Left ventricle myocardium inferior (tissue), 1 donor: ENCODE measurements around the gene GJA5. TPM values are rescaled to one million over a fixed set of nuclear protein-coding genes. Genes with fewer than 3 reads are reported as not detected.

ENCODE experiments used
- DNase-seq: peaks from one replicate; pipeline ENCODE4 v3.0.0-alpha.2; 2020
- H3K27ac ChIP-seq: fragments of 200-600 bp; replicated peaks from 2 replicates; pipeline ENCODE4 v1.8.0; 2021
- H3K27me3 ChIP-seq: fragments of 200-600 bp; 2 replicates; pipeline ENCODE4 v1.8.0; 2021; ENCODE audit warnings: low read depth
- H3K36me3 ChIP-seq: fragments of 200-600 bp; 2 replicates; pipeline ENCODE4 v1.8.0; 2021
- H3K4me1 ChIP-seq: fragments of 200-600 bp; 2 replicates; pipeline ENCODE4 v1.8.0; 2021
- H3K4me3 ChIP-seq: fragments of 200-600 bp; 2 replicates; pipeline ENCODE4 v1.8.0; 2021; ENCODE audit warnings: mild to moderate bottlenecking, moderate library complexity
- H3K9me3 ChIP-seq: fragments of 200-600 bp; replicated peaks from 2 replicates; pipeline ENCODE4 v1.8.0; 2021
- intact Hi-C: fragments of 100-400 bp; cut with micrococcal nuclease; formaldehyde crosslinking; loops from one replicate; pipeline ENCODE4 v1.11.0; 2022
- total RNA-seq: library from RNA; stranded (reverse); fragmentation: NEBNext Ultra II Directional; extraction: Animal tissue kit (Norgen Biotek cat#: 25700); gene quantifications from one replicate; pipeline ENCODE4 v1.2.1, GENCODE V29; 2021
- TF ChIP-seq, protein P1 (sequence below): fragments of 200-600 bp; IDR thresholded peaks from 2 replicates; pipeline ENCODE4 v1.8.0; 2021; ENCODE audit warnings: antibody characterized with exemption, mild to moderate bottlenecking, borderline replicate concordance
- donor health status: DM: no; HTN: yes; CAD: no; lungs with severe emphysema.

GJA5 gene
- total RNA-seq, 1 donor from 2014 or later, result 69.8 TPM

DNA sequence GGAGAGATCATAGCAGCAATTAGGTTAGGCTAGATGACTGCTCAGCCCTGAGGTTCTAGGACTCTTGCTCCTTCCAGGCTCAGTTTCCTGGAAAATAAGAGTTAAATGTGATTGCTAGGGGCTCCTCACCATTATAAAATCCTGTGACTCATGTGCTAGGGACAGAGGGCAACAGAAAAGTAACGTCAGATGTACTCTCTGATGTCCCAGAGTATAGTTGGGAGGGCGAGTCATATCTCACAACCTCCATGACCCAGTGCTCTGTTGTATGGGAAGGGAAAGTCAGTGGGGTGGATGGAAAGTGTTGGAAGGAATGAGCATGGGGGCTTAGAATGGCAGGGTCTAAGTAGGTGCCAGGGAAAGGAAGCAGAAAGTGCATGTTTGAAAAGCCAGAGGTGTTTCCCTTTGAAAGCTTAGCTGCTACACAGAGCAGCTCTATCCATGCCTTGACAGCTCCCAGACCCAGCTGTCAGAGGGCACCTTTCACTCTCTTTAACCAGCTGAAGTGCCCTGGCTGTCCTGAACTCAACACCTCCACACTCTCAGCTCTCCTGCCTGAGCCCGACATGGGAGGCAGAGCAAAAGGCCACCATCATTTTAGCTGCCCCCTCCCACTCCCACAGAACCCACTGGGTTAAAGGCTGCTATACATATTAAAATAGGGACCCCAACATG, 11.6 kb downstream of the GJA5 start:
- intact Hi-C loops, result no loop called here
- DNase-seq, result peak; percentile 37
- Histone ChIP-seq H3K36me3 (no peaks in the 10 kb centered on the region), H3K9me3 (no peaks in the 10 kb centered on the region), H3K27me3 (no peaks in the 10 kb centered on the region), H3K4me3 (no peak overlapping the region), H3K4me1 (peaks cover 31% of the 10 kb centered on the region), H3K27ac (peak overlapping the region; percentile 71)
- TF ChIP-seq, protein P1, sequence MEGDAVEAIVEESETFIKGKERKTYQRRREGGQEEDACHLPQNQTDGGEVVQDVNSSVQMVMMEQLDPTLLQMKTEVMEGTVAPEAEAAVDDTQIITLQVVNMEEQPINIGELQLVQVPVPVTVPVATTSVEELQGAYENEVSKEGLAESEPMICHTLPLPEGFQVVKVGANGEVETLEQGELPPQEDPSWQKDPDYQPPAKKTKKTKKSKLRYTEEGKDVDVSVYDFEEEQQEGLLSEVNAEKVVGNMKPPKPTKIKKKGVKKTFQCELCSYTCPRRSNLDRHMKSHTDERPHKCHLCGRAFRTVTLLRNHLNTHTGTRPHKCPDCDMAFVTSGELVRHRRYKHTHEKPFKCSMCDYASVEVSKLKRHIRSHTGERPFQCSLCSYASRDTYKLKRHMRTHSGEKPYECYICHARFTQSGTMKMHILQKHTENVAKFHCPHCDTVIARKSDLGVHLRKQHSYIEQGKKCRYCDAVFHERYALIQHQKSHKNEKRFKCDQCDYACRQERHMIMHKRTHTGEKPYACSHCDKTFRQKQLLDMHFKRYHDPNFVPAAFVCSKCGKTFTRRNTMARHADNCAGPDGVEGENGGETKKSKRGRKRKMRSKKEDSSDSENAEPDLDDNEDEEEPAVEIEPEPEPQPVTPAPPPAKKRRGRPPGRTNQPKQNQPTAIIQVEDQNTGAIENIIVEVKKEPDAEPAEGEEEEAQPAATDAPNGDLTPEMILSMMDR, result no peak

DNA sequence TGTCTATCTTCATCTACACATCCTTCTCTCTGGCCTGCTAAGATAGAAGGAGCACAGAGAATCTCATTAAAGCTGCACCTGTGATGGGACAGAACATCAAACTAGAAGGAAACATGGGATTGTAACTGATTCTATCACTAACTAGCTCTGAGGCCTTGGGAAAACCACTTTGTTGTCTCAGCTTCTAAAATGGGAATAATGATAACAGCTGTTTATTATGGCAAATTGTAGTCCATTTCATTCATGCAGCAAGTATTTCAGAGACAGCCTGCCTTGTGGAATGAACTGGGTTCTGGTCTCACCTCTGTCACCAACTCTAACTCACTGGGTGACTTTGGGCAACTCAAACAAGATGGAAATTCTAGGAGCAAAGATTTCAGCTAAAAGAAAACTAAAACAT, 12.4 kb downstream of the GJA5 start:
- Histone ChIP-seq H3K4me3 (no peak overlapping the region), H3K36me3 (no peaks in the 10 kb centered on the region), H3K9me3 (no peaks in the 10 kb centered on the region), H3K27ac (peak overlapping the region; percentile 71), H3K4me1 (peaks cover 28% of the 10 kb centered on the region), H3K27me3 (no peaks in the 10 kb centered on the region)
- TF ChIP-seq, protein P1, result no peak
- intact Hi-C loops, result no loop called here
- no peak for DNase-seq

DNA sequence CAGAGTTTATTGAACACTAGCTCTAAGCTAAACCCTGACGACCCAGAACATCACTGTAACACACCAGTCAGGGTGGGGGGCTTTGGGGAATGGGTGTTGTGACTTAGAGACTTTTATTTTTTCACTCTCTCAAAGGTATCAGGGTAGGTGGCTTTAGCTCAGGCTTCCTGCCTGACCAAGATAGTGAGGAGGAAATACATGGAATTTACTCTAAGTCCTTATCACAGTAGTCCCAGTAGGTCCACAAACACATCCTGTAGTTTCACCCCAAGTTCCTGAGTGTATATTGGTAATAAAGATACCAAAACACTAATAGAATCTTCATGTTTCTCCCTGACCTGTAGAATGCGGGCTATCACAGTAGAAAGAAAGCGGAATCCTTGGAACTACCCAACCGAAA, 15.1 kb downstream of the GJA5 start:
- TF ChIP-seq, protein P1, result no peak
- H3K27ac ChIP-seq, result no peak overlapping the region
- no peaks in the 10 kb centered on the region for H3K36me3 ChIP-seq
- intact Hi-C loops, result no loop called here
- no peaks in the 10 kb centered on the region for H3K27me3 ChIP-seq
- H3K4me1 ChIP-seq, result peaks cover 36% of the 10 kb centered on the region
- no peaks in the 10 kb centered on the region for H3K9me3 ChIP-seq
- no peak for DNase-seq
- no peak overlapping the region for H3K4me3 ChIP-seq

DNA sequence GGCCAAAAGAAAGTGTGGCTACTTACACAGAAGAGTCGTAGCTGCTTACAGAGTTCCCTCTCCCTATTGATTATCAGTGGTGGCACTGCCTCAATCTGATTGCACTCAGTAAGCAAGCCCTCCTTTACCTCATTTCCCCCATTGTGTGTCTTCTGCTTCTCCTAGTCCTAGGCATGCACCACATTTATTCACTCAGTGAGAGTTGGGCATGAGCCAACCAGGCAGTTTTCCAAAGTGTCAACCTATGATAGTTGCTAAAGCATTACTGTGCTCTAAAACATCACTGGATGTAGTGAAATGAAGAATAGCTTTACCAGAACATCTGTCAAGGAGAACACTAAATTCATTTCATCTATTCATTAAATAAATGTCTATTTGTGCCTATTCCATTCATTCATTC, 19.3 kb downstream of the GJA5 start:
- TF ChIP-seq, protein P1, result no peak
- peak overlapping the region; percentile 77 for H3K27ac ChIP-seq
- DNase-seq, result peak; percentile 43
- H3K4me3 ChIP-seq, result no peak overlapping the region
- no peaks in the 10 kb centered on the region for H3K27me3 ChIP-seq
- peaks cover 49% of the 10 kb centered on the region for H3K4me1 ChIP-seq
- no peaks in the 10 kb centered on the region for H3K36me3 ChIP-seq
- intact Hi-C loops, result no loop called here
- no peaks in the 10 kb centered on the region for H3K9me3 ChIP-seq

DNA sequence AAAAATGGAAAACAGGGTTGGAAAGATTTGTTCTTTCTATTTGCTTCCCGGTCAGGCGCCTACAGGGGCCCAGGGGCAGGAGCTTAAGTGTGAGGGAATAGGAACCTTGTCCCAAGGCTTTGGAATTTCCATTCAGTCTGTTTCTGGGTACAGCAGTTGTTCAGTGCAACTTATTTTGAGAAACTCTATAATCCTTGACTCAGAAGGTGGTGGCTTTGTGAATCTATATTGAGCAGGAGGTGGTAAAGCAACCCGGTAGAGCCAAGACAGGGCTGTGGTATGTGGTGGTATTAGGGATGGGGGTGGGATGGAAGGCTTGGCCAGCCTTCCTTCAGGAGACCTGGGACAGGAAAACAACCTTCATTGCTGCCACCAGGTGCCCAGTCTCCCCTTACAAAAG, 20.0 kb downstream of the GJA5 start:
- intact Hi-C loops, result no loop called here

More for the DNA sequence above, 20.0 kb downstream of the GJA5 start:
- no peaks in the 10 kb centered on the region for H3K9me3 ChIP-seq
- peak overlapping the region; percentile 77 for H3K27ac ChIP-seq
- H3K4me1 ChIP-seq, result peaks cover 55% of the 10 kb centered on the region
- TF ChIP-seq, protein P1, result no peak
- DNase-seq, result no peak
- H3K4me3 ChIP-seq, result no peak overlapping the region
- H3K27me3 ChIP-seq, result no peaks in the 10 kb centered on the region
- H3K36me3 ChIP-seq, result no peaks in the 10 kb centered on the region
